T-helper 1 cell treated with Interleukin-12 subunit alpha and Interleukin-12 subunit beta and Interleukin-4 antibody, amounts not matched to agents 30 ng/mL and 1 ng/mL, for 36 hours (primary cell): ENCODE results near the gene VSTM4. TPM values are rescaled to one million over a fixed set of nuclear protein-coding genes. Genes with fewer than 3 reads are reported as not detected.

ENCODE experiments used
- intact Hi-C: fragments of 100-400 bp; cut with micrococcal nuclease; formaldehyde crosslinking; loops from one replicate; pipeline ENCODE4 v1.15.1; 2024
- total RNA-seq: library from RNA; stranded (reverse); gene quantifications from 2 replicates; pipeline ENCODE4 v1.2.3, GENCODE V29; 2022

VSTM4 gene
- total RNA-seq, 1 donor from 2014 or later, result 0.10 TPM

- intact Hi-C loops, result no loop called here
Measured at GRCh38 chr10:48973065-48973464, 142.3 kb downstream of the VSTM4 start.

GRCh38 chr10:48970654-48971053 lies 144.7 kb downstream of the VSTM4 start:
- intact Hi-C loops, result no loop called here

- intact Hi-C loops, result no loop called here
Measured at GRCh38 chr10:48970046-48970445, 145.3 kb downstream of the VSTM4 start.

GRCh38 chr10:48968036-48968435 lies 147.3 kb downstream of the VSTM4 start:
- intact Hi-C loops, result no loop called here

- intact Hi-C loops, result no loop called here
Measured at GRCh38 chr10:48965460-48965859, 149.9 kb downstream of the VSTM4 start.

Other genes with a start within 250 kb of the VSTM4 start
- not detected in 2 replicates for gene LRRC18, start 175.7 kb downstream of the VSTM4 start, total RNA-seq
- gene FAM170B, start 18.5 kb upstream of the VSTM4 start, total RNA-seq, result not detected in 2 replicates
- 11.1 and 11.2 TPM in 2 replicates for gene TMEM273, start 72.9 kb upstream of the VSTM4 start, total RNA-seq
- not detected in 2 replicates for gene C10orf71, start 183.6 kb upstream of the VSTM4 start, total RNA-seq